IMR-90 (cell line): ENCODE data around the gene SLC66A3. TPM values are rescaled to one million over a fixed set of nuclear protein-coding genes. Genes with fewer than 3 reads are reported as not detected.

ENCODE experiments used
- ATAC-seq: fragments of 200-7000 bp; cut with Tn5 transposase; 2 replicates; pipeline ENCODE4 v1.9.1; 2020; ENCODE audit warnings: low read depth, mild to moderate bottlenecking, moderate library complexity
- BruUV-seq: library from RNA; stranded (reverse); fragments of 400-500 nt; replicated peaks from 2 replicates; lab custom pipeline; 2021; lab: Mats Ljungman, UMichigan
- CTCF ChIA-PET: fragments of 300-600 bp; formaldehyde crosslinking; extraction: SDS; loops from one replicate; lab custom pipeline; 2021; ENCODE audit warnings: antibody characterized with exemption; lab: Yijun Ruan, JAX
- POLR2A ChIA-PET: fragments of 300-600 bp; sonication (Branson Sonifier 250); formaldehyde crosslinking; loops from one replicate; lab custom pipeline; 2022; ENCODE audit warnings: antibody characterized with exemption; ENCODE audit not compliant: unreplicated experiment; lab: Charles Lee
- DNase-seq: peaks from one replicate; pipeline ENCODE4 v3.0.0; 2013
- H2AFZ ChIP-seq: replicated peaks from 2 replicates; pipeline ENCODE3; 2013; ENCODE audit warnings: low read length, mild to moderate bottlenecking; ENCODE audit not compliant: poor library complexity
- H2AK5ac ChIP-seq: 2 replicates; pipeline ENCODE4 v1.6.1; 2013; ENCODE audit warnings: low read depth, low read length, inconsistent platforms
- H2AK9ac ChIP-seq: replicated peaks from 2 replicates; pipeline ENCODE3; 2013; ENCODE audit warnings: mild to moderate bottlenecking, low read depth, low read length, moderate library complexity; ENCODE audit not compliant: poor library complexity
- H2BK120ac ChIP-seq: 2 replicates; pipeline ENCODE4 v1.6.1; 2013; ENCODE audit warnings: low read depth, low read length, inconsistent platforms
- H2BK15ac ChIP-seq: 3 replicates; pipeline ENCODE4 v1.6.1; 2013; ENCODE audit warnings: low read depth, low read length, inconsistent platforms
- H2BK20ac ChIP-seq: 2 replicates; pipeline ENCODE4 v1.6.1; 2013; ENCODE audit warnings: low read depth, mild to moderate bottlenecking, inconsistent platforms, low read length, moderate library complexity
- H2BK5ac ChIP-seq: 2 replicates; pipeline ENCODE4 v1.6.1; 2013; ENCODE audit warnings: mild to moderate bottlenecking, low read depth, low read length, inconsistent platforms; ENCODE audit not compliant: poor library complexity, severe bottlenecking
- H3K14ac ChIP-seq: replicated peaks from 2 replicates; pipeline ENCODE4 v1.6.1; 2013; ENCODE audit warnings: low read depth, low read length, inconsistent platforms
- H3K18ac ChIP-seq: 2 replicates; pipeline ENCODE4 v1.6.1; 2013; ENCODE audit warnings: low read depth, low read length, control low read depth
- H3K23ac ChIP-seq: 2 replicates; pipeline ENCODE4 v1.6.1; 2013; ENCODE audit warnings: low read depth, low read length, inconsistent platforms
- H3K27ac ChIP-seq: 2 replicates; pipeline ENCODE4 v1.5.1; 2013; ENCODE audit warnings: mild to moderate bottlenecking, control low read depth, low read length; ENCODE audit not compliant: insufficient read depth
- H3K27me3 ChIP-seq: 2 replicates; pipeline ENCODE4 v1.6.1; 2013; ENCODE audit warnings: low read length; ENCODE audit not compliant: control insufficient read depth, insufficient read depth
- H3K36me3 ChIP-seq: 2 replicates; pipeline ENCODE4 v1.6.1; 2013; ENCODE audit warnings: low read length, mixed read lengths; ENCODE audit not compliant: control insufficient read depth, insufficient read depth
- H3K4ac ChIP-seq: 2 replicates; pipeline ENCODE4 v1.6.1; 2013; ENCODE audit warnings: low read depth, low read length, inconsistent platforms
- H3K4me1 ChIP-seq: 2 replicates; pipeline ENCODE4 v1.6.1; 2013; ENCODE audit warnings: low read length, mixed read lengths; ENCODE audit not compliant: control insufficient read depth, insufficient read depth
- H3K4me2 ChIP-seq: 2 replicates; pipeline ENCODE4 v1.6.1; 2013; ENCODE audit warnings: low read depth, mild to moderate bottlenecking, control low read depth, low read length, moderate library complexity
- H3K4me3 ChIP-seq: 2 replicates; pipeline ENCODE4 v1.5.1; 2013; ENCODE audit warnings: low read depth, mild to moderate bottlenecking, control low read depth, low read length, moderate library complexity; ENCODE audit not compliant: insufficient read depth
- H3K56ac ChIP-seq: 2 replicates; pipeline ENCODE4 v1.6.1; 2013; ENCODE audit warnings: low read length, inconsistent platforms; ENCODE audit not compliant: insufficient read depth; ENCODE audit errors: extremely low read depth
- H3K79me1 ChIP-seq, 2 experiments: 2 replicates each; pipeline ENCODE4 v1.6.1; 2013; ENCODE audit warnings: low read length in 2 of 2, inconsistent platforms in 1 of 2, low read depth in 1 of 2
- H3K9ac ChIP-seq: 2 replicates; pipeline ENCODE4 v1.6.1; 2013; ENCODE audit warnings: low read depth, low read length, control low read depth
- H3K9me1 ChIP-seq: 2 replicates; pipeline ENCODE4 v1.6.1; 2013; ENCODE audit warnings: low read length, inconsistent platforms; ENCODE audit not compliant: insufficient read depth
- H3K9me3 ChIP-seq: 2 replicates; pipeline ENCODE4 v1.6.1; 2013; ENCODE audit warnings: low read length; ENCODE audit not compliant: control insufficient read depth, insufficient read depth
- H4K20me1 ChIP-seq: 2 replicates; pipeline ENCODE4 v1.6.1; 2013; ENCODE audit warnings: low read length, inconsistent platforms; ENCODE audit not compliant: insufficient read depth
- H4K5ac ChIP-seq: 2 replicates; pipeline ENCODE4 v1.6.1; 2013; ENCODE audit warnings: mild to moderate bottlenecking, low read depth, low read length, control low read depth
- H4K8ac ChIP-seq, 2 experiments: 2 replicates each; pipeline ENCODE4 v1.6.1; 2013; ENCODE audit warnings: low read depth in 2 of 2, low read length in 2 of 2, control low read depth in 1 of 2, inconsistent platforms in 1 of 2
- H4K91ac ChIP-seq: 2 replicates; pipeline ENCODE4 v1.6.1; 2013; ENCODE audit warnings: low read depth, low read length, inconsistent platforms; ENCODE audit not compliant: insufficient read depth
- BHLHE40 ChIP-seq: fragments of 150-350 bp; IDR thresholded peaks from 2 replicates; pipeline ENCODE4 v1.6.1; 2016; ENCODE audit warnings: mild to moderate bottlenecking, low read depth, low read length
- CEBPB ChIP-seq: IDR thresholded peaks from 2 replicates; pipeline ENCODE4 v1.6.1; 2012; ENCODE audit warnings: low read depth, low read length, improper control_type of control experiment
- CHD1 ChIP-seq: IDR thresholded peaks from 2 replicates; pipeline ENCODE4 v1.6.1; 2012; ENCODE audit warnings: low read depth, low read length, improper control_type of control experiment
- FOS ChIP-seq: fragments of 150-350 bp; IDR thresholded peaks from 2 replicates; pipeline ENCODE4 v1.6.1; 2016; ENCODE audit warnings: low read depth, low read length
- MAFK ChIP-seq: IDR thresholded peaks from 2 replicates; pipeline ENCODE4 v1.6.1; 2012; ENCODE audit warnings: low read depth, low read length, improper control_type of control experiment
- MAZ ChIP-seq: IDR thresholded peaks from 2 replicates; pipeline ENCODE4 v1.6.1; 2012; ENCODE audit warnings: low read depth, mild to moderate bottlenecking, low read length, improper control_type of control experiment, moderate library complexity, borderline replicate concordance
- MXI1 ChIP-seq: IDR thresholded peaks from 2 replicates; pipeline ENCODE4 v1.6.1; 2012; ENCODE audit warnings: low read depth, mild to moderate bottlenecking, low read length, moderate library complexity, borderline replicate concordance
- POLR2A ChIP-seq: IDR thresholded peaks from 2 replicates; pipeline ENCODE4 v1.6.1; 2012; ENCODE audit warnings: mild to moderate bottlenecking, low read depth, low read length
- RAD21 ChIP-seq: IDR thresholded peaks from 2 replicates; pipeline ENCODE4 v1.6.1; 2012; ENCODE audit warnings: low read length, improper control_type of control experiment
- RCOR1 ChIP-seq: IDR thresholded peaks from 2 replicates; pipeline ENCODE4 v1.6.1; 2012; ENCODE audit warnings: mild to moderate bottlenecking, low read length, improper control_type of control experiment; ENCODE audit not compliant: insufficient replicate concordance
- RFX5 ChIP-seq: IDR thresholded peaks from 2 replicates; pipeline ENCODE4 v1.8.0; 2012; ENCODE audit warnings: low read depth, mild to moderate bottlenecking, low read length, moderate library complexity
- SMC3 ChIP-seq: fragments of 150-350 bp; IDR thresholded peaks from 2 replicates; pipeline ENCODE4 v1.6.1; 2016; ENCODE audit warnings: low read depth, mild to moderate bottlenecking, antibody characterized with exemption, low read length, moderate library complexity
- WGBS, 2 experiments: methylation state at CpG; one replicate each; pipeline versions ENCODE4 v1.1.5 to v1.1.7; 2013; ENCODE audit warnings: missing lambda C conversion rate in 2 of 2; ENCODE audit not compliant: insufficient read length in 1 of 2; ENCODE audit errors: extremely low coverage in 2 of 2; 5-methylcytosine and 5-hydroxymethylcytosine counted together
- dilution Hi-C: fragments of 300-500 bp; cut with HindIII; formaldehyde crosslinking; loops from one replicate; pipeline ENCODE4 v1.14.3; 2018; ENCODE audit warnings: low sequenced_read_pairs; ENCODE audit not compliant: unreplicated experiment
- in situ Hi-C: fragments of 300-500 bp; cut with MboI; formaldehyde crosslinking; loops from 3 replicates; pipeline ENCODE4 v1.14.3; 2019; ENCODE audit warnings: low sequenced_read_pairs, inconsistent platforms, mixed read lengths
- intact Hi-C: fragments of 100-400 bp; cut with micrococcal nuclease; formaldehyde crosslinking; loops from 2 replicates; pipeline ENCODE4 v1.10.0; 2022
- polyA plus RNA-seq, 3 experiments: library from polyadenylated mRNA; depleted of rRNA; stranded (reverse); fragments of >200 nt; gene quantifications; 2 replicates each; pipeline ENCODE4 v1.2.3, GENCODE V29; 2012; ENCODE audit warnings: low replicate concordance in 1 of 3
- total RNA-seq: library from RNA; depleted of rRNA; stranded (reverse); fragments of >200 nt; gene quantifications from 2 replicates; pipeline ENCODE4 v1.2.3, GENCODE V29; 2012
- TF ChIP-seq, protein P1 (sequence below): fragments of 150-350 bp; IDR thresholded peaks from 2 replicates; pipeline ENCODE4 v1.6.1; 2016; ENCODE audit warnings: low read depth, mild to moderate bottlenecking, low read length, moderate library complexity, borderline replicate concordance
- TF ChIP-seq, protein P2 (sequence below): fragments of 150-350 bp; IDR thresholded peaks from 2 replicates; pipeline ENCODE4 v1.6.1; 2017; ENCODE audit warnings: mild to moderate bottlenecking, antibody characterized with exemption, low read length, low read depth
- TF ChIP-seq, protein P3 (sequence below): conservative IDR thresholded peaks from 2 replicates; pipeline ENCODE4 v1.5.1; 2012; ENCODE audit warnings: mild to moderate bottlenecking, low read depth, low read length, improper control_type of control experiment

Gene SLC66A3
- total and polyA plus RNA-seq, 2 of the 4 experiments (the other 2 are of a cell fraction): 18.1 to 25.2 TPM

DNA sequence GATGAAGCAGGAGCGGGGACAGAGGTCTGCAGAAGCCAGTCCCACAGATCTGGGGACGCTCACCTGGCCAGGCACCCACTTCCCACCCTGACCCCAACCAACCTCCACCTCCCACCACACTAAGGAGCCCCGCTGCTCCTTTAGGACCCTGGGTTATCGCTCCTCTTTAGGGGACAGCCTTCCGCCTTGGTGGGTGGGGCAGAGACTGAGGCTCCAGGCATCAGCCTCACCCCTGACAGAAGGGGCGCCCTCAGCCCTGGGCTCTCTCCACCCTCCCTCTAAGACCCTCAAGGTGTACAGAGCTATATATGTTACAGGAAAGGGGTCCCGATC lies 33.5 kb upstream of the SLC66A3 start:
- H3K18ac ChIP-seq: no peak overlapping the region
- 0 out of 2 replicates have a peak overlapping the region, but pooled peaks have one; percentile 44 for H3K23ac ChIP-seq
- peak overlapping the region; percentile 86 for H2AFZ ChIP-seq
- WGBS, 2 experiments: no CpG with 5 or more reads among the region's 7 CpGs
- no peak overlapping the region for H2BK5ac ChIP-seq
- in situ Hi-C loops (loop anchor here (5.0 kb wide), 2 partner anchors 199 to 284 kb away; no protein-coding TSS in a partner anchor), dilution Hi-C loops (no loop called here), intact Hi-C loops (no loop called here)
- no peaks in the 10 kb centered on the region for H3K9me3 ChIP-seq
- H3K79me1 ChIP-seq: no peaks in the 10 kb centered on the region
- H4K8ac ChIP-seq: peak overlapping the region; percentile 42 to 77; a peak in 3 of 4 replicates
- H2AK5ac ChIP-seq: peak overlapping the region; percentile 45; the same call in 1 of the 2 replicates
- H4K5ac ChIP-seq: peak overlapping the region; percentile 26; the same call in 1 of the 2 replicates
- H3K14ac ChIP-seq: peak overlapping the region; percentile 31; the same call in 1 of the 2 replicates
- peaks cover 5% of the 10 kb centered on the region; the same call in 1 of the 2 replicates for H3K4me1 ChIP-seq
- H3K27ac ChIP-seq: no peak overlapping the region
- no peaks in the 10 kb centered on the region for H4K20me1 ChIP-seq
- H2BK120ac ChIP-seq: peak overlapping the region; percentile 71
- no peak for TF ChIP-seq RAD21
- TF ChIP-seq MAFK: no peak
- no peak for TF ChIP-seq CEBPB
- TF ChIP-seq, protein P1, sequence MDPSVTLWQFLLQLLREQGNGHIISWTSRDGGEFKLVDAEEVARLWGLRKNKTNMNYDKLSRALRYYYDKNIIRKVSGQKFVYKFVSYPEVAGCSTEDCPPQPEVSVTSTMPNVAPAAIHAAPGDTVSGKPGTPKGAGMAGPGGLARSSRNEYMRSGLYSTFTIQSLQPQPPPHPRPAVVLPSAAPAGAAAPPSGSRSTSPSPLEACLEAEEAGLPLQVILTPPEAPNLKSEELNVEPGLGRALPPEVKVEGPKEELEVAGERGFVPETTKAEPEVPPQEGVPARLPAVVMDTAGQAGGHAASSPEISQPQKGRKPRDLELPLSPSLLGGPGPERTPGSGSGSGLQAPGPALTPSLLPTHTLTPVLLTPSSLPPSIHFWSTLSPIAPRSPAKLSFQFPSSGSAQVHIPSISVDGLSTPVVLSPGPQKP: no peak
- TF ChIP-seq SMC3: no peak
- TF ChIP-seq POLR2A: no peak
- TF ChIP-seq, protein P2, sequence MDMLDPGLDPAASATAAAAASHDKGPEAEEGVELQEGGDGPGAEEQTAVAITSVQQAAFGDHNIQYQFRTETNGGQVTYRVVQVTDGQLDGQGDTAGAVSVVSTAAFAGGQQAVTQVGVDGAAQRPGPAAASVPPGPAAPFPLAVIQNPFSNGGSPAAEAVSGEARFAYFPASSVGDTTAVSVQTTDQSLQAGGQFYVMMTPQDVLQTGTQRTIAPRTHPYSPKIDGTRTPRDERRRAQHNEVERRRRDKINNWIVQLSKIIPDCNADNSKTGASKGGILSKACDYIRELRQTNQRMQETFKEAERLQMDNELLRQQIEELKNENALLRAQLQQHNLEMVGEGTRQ: no peak
- no peak for TF ChIP-seq RFX5
- TF ChIP-seq RCOR1: no peak
- TF ChIP-seq CHD1: no peak
- no peak for TF ChIP-seq MXI1
- no peak for TF ChIP-seq MAZ
- no peak for TF ChIP-seq BHLHE40
- TF ChIP-seq, protein P3, sequence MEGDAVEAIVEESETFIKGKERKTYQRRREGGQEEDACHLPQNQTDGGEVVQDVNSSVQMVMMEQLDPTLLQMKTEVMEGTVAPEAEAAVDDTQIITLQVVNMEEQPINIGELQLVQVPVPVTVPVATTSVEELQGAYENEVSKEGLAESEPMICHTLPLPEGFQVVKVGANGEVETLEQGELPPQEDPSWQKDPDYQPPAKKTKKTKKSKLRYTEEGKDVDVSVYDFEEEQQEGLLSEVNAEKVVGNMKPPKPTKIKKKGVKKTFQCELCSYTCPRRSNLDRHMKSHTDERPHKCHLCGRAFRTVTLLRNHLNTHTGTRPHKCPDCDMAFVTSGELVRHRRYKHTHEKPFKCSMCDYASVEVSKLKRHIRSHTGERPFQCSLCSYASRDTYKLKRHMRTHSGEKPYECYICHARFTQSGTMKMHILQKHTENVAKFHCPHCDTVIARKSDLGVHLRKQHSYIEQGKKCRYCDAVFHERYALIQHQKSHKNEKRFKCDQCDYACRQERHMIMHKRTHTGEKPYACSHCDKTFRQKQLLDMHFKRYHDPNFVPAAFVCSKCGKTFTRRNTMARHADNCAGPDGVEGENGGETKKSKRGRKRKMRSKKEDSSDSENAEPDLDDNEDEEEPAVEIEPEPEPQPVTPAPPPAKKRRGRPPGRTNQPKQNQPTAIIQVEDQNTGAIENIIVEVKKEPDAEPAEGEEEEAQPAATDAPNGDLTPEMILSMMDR: no peak
- TF ChIP-seq FOS: no peak
- peak overlapping the region; percentile 20; the same call in 1 of the 3 replicates for H2BK15ac ChIP-seq
- H2BK20ac ChIP-seq: peak overlapping the region; percentile 26
- H3K4me2 ChIP-seq: peak overlapping the region; percentile 39; the same call in 1 of the 2 replicates
- 0 out of 2 replicates have a peak overlapping the region, but pooled peaks have one; percentile 10 for H3K56ac ChIP-seq
- peak overlapping the region; percentile 79 for H3K4ac ChIP-seq
- ATAC-seq: no peak; the same call in 1 of the 2 replicates
- H3K9me1 ChIP-seq: peaks cover 3% of the 10 kb centered on the region; the same call in 1 of the 2 replicates
- no peak overlapping the region for H3K9ac ChIP-seq
- no TSS peak for BruUV-seq
- ChIA-PET CTCF (interaction anchor here (1.1 to 4.9 kb wide), 3 partner anchors 11 to 290 kb away, joined by 3 to 35 read pairs (median 4); a partner anchor contains a TSS), POLR2A (no interaction called here)
- no peaks in the 10 kb centered on the region for H3K36me3 ChIP-seq
- peak overlapping the region; percentile 74 for H4K91ac ChIP-seq
- H3K27me3 ChIP-seq: no peaks in the 10 kb centered on the region
- no peak for DNase-seq
- H3K4me3 ChIP-seq: no peak overlapping the region
- peak overlapping the region; percentile 70 for H2AK9ac ChIP-seq
